Endothelial cell of umbilical vein (primary cell): ENCODE data around the gene CHERP.
A peak's percentile ranks its signal among the peaks of the same experiment; 100 is the strongest.

Source experiments
- CTCF ChIP-seq, 2 donors: IDR thresholded peaks; 1 replicate in 1 of 2; 2 replicates in 1 of 2; pipeline ENCODE4 v1.5.1; 2011; ENCODE audit warnings: low read length in 2 of 2, mild to moderate bottlenecking in 2 of 2, moderate library complexity in 2 of 2, control low read depth in 1 of 2, inconsistent platforms in 1 of 2, low read depth in 1 of 2; ENCODE audit not compliant: insufficient read depth in 1 of 2; ENCODE audit errors: extremely low read depth in 1 of 2
- EZH2 ChIP-seq: IDR thresholded peaks from 2 replicates; pipeline ENCODE4 v1.6.1; 2012; ENCODE audit warnings: borderline replicate concordance, low read depth, mild to moderate bottlenecking, moderate library complexity, low read length, inconsistent platforms; ENCODE audit not compliant: severe bottlenecking
- FOS ChIP-seq: IDR thresholded peaks from 2 replicates; pipeline ENCODE4 v1.6.1; 2011; ENCODE audit warnings: mild to moderate bottlenecking, low read length, moderate library complexity, borderline replicate concordance; ENCODE audit not compliant: insufficient read depth
- JUN ChIP-seq: IDR thresholded peaks from 2 replicates; pipeline ENCODE4 v1.6.1; 2011; ENCODE audit warnings: borderline replicate concordance, low read depth; ENCODE audit not compliant: insufficient read length, insufficient read depth
- MAX ChIP-seq: IDR thresholded peaks from 2 replicates; pipeline ENCODE4 v1.6.1; 2011; ENCODE audit not compliant: insufficient read depth, insufficient read length
- MYC ChIP-seq: IDR thresholded peaks from one replicate; pipeline ENCODE4 v1.6.1; 2011; ENCODE audit warnings: mild to moderate bottlenecking, low read depth, low read length
- POLR2A ChIP-seq: IDR thresholded peaks from 2 replicates; pipeline ENCODE4 v1.6.1; 2012; ENCODE audit warnings: low read depth, mild to moderate bottlenecking, control low read depth, low read length
- POLR2AphosphoS5 ChIP-seq: IDR thresholded peaks from 2 replicates; pipeline ENCODE4 v1.6.1; 2012; ENCODE audit warnings: low read depth, mild to moderate bottlenecking, control low read depth, low read length, moderate library complexity; ENCODE audit not compliant: insufficient read depth

GRCh38 chr19:16587833-16588823 is 45.9 kb upstream of the CHERP start:
- TF ChIP-seq CTCF (IDR thresholded peaks at IDR 0.05; ENCODE audit: extremely low read depth in 1 of 2, insufficient read depth in 1 of 2, low read depth in 1 of 2, low read length in 2 of 2) (peak in 1 of 2 donors; percentile 0), POLR2AphosphoS5 (no peak), JUN (no peak), MAX (no peak), EZH2 (no peak), POLR2A (no peak), MYC (no peak), FOS (no peak)
